SHP77 treated with DMSO at 0.1 percent for 48 hours (cell line): Measurements from ENCODE around the gene GJB2.
A peak's percentile ranks its signal among the peaks of the same experiment; 100 is the strongest.

Experiments
- DNase-seq: peaks from one replicate; lab custom pipeline; 2025; lab: John Stamatoyannopoulos, UW

Gene GJB2

GRCh38 chr13:20192836-20193161 is at the start of gene GJB2:
Gene GJB2, minus strand, starts transcription at chr13:20192938. Its CDS starts 3,357 bp downstream, at chr13:20189581.
- no peak for DNase-seq

- no peak for DNase-seq
These were observed 48.9 kb upstream of the GJB2 start for GRCh38 chr13:20241593-20241992.

- DNase-seq = no peak
These were observed 47.0 kb upstream of the GJB2 start for GRCh38 chr13:20239748-20240147.

- DNase-seq = no peak
These were observed 40.0 kb upstream of the GJB2 start for GRCh38 chr13:20232556-20233277.

GRCh38 chr13:20231839-20232555 is 39.3 kb upstream of the GJB2 start, which contains the start of gene GJB6:
Gene GJB6, minus strand, starts transcription at chr13:20232319. Its CDS starts 8,839 bp downstream, at chr13:20223480.
- no peak for DNase-seq

GRCh38 chr13:20230913-20231838 is 38.4 kb upstream of the GJB2 start:
- DNase-seq = no peak

- no peak for DNase-seq
These were observed 35.0 kb upstream of the GJB2 start for GRCh38 chr13:20227730-20228129.

GRCh38 chr13:20227288-20227687 is 34.5 kb upstream of the GJB2 start:
- DNase-seq = no peak

- DNase-seq = no peak
These were observed 29.8 kb upstream of the GJB2 start for GRCh38 chr13:20222553-20222952.

GRCh38 chr13:20221772-20222171 is 29.0 kb upstream of the GJB2 start:
- no peak for DNase-seq

- DNase-seq = no peak
These were observed 26.8 kb upstream of the GJB2 start for GRCh38 chr13:20219577-20219976.

GRCh38 chr13:20217168-20217567 is 24.4 kb upstream of the GJB2 start:
- no peak for DNase-seq

GRCh38 chr13:20209948-20210347 is 17.2 kb upstream of the GJB2 start:
- DNase-seq = no peak

GRCh38 chr13:20206698-20207235 is 14.0 kb upstream of the GJB2 start:
- DNase-seq = no peak

- DNase-seq = no peak
These were observed 13.4 kb upstream of the GJB2 start for GRCh38 chr13:20206065-20206697.

GRCh38 chr13:20198781-20199180 is 6.0 kb upstream of the GJB2 start:
- no peak for DNase-seq

GRCh38 chr13:20197361-20197834 is 4.7 kb upstream of the GJB2 start:
- peak; percentile 19 for DNase-seq

- no peak for DNase-seq
These were observed 3.1 kb upstream of the GJB2 start for GRCh38 chr13:20195801-20196200.

GRCh38 chr13:20193907-20194631 is 1.3 kb upstream of the GJB2 start:
- DNase-seq = no peak

- no peak for DNase-seq
These were observed 596 bp upstream of the GJB2 start for GRCh38 chr13:20193162-20193906.
